ENCODE data around the gene MAGEA11. TPM values are rescaled to one million over a fixed set of nuclear protein-coding genes. Genes with fewer than 3 reads are reported as not detected.

The MAGEA11 gene
- total and polyA plus RNA-seq, 3 donors from 2014 or later, result 6.8 to 9.8 (median 9.4) TPM

DNA sequence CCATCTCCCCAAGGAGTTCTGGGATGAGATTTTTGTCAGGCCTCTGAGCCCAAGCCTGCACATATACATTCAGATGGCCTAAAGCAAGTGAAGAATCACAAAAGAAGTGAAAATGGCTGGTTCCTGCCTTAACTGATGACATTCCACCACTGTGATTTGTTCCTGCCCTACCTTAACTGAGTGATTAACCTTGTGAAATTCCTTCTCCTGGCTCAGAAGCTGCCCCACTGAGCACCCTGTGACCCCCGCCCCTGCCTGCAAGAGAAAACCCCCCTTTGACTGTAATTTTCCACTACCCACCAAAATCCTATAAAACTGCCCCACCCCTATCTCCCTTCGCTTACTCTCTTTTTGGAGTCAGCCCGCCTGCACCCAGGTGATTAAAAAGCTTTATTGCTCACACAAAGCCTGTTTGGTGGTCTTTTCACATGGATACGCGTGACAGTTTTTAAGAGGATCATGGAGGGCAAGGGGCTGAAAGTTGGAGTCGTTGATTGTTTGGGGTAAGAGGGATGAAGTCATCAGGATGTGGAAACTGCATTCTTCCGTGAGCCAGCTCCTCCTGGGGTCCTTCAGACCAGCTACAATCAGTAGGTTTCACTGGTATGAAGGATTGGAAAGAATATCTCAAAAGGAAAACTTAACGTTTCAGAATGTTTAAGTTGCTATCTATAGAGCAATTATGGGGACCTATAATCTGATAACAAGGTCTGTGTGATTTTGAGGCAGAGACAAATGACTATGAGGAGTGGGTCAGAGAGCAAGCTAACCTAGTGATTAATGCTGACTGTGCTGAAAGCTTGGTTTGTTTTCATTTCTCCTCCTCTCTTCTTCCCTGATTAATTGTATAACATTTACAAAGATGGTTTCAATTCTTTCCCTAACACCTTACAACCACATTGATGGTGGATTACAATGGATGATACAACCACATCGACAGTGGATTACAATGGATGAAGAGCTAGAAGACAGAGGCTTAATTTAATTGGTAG, 28.6 kb upstream of the MAGEA11 start:
- no peaks in the 10 kb centered on the region for H3K4me1 ChIP-seq
- intact Hi-C loops (cut with DNase I; ENCODE audit: low total_unique reads), result no loop called here
- H3K36me3 ChIP-seq (ENCODE audit: low read depth, missing control alignments), result no peaks in the 10 kb centered on the region
- 58 to 80% methylated on average over 8 to 9 of the region's 9 CpGs for WGBS, 2 donors
- no peaks in the 10 kb centered on the region for H3K27me3 ChIP-seq
- no peak for TF ChIP-seq POLR2A (IDR thresholded peaks at IDR 0.05)
- TF ChIP-seq, protein P1, sequence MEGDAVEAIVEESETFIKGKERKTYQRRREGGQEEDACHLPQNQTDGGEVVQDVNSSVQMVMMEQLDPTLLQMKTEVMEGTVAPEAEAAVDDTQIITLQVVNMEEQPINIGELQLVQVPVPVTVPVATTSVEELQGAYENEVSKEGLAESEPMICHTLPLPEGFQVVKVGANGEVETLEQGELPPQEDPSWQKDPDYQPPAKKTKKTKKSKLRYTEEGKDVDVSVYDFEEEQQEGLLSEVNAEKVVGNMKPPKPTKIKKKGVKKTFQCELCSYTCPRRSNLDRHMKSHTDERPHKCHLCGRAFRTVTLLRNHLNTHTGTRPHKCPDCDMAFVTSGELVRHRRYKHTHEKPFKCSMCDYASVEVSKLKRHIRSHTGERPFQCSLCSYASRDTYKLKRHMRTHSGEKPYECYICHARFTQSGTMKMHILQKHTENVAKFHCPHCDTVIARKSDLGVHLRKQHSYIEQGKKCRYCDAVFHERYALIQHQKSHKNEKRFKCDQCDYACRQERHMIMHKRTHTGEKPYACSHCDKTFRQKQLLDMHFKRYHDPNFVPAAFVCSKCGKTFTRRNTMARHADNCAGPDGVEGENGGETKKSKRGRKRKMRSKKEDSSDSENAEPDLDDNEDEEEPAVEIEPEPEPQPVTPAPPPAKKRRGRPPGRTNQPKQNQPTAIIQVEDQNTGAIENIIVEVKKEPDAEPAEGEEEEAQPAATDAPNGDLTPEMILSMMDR (IDR thresholded peaks at IDR 0.05), result no peak
- H3K9me3 ChIP-seq, result no peaks in the 10 kb centered on the region
- no peak overlapping the region for H3K27ac ChIP-seq
- H3K4me3 ChIP-seq, result no peak overlapping the region
- no peak for DNase-seq

DNA sequence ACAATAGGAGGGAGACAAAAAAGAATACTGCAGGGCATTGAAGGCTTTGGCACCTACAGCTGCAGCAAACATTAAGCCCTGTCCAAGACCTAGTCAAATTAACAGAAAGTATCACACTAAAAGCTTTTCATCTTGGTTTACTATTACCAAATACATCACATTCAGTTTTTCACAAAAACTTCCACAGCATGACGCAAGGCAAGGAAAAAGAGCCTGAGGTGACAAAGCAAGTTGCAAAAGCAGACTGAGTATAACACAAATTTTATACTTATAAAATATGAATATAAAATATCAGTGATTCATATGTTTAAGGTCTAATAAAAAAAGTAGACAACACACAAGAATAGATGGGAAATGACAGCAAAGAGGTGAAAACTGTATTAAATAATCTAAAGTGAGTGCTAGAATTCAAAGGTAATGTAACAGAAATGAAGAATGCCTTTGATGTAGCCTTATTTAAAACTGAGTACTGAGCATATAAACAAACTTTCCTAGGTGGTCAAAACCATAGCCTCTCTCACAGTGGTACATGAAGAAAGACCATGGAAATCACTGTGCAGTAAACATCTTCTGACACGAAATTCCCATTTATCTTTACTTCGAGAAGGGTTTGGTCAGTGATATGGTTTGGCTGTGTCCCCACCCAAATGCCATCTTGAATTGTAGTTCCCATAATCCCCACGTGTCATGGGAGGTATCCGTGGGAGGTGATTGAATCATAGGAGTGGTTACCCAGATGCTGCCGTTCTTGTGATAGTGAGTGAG, 27.7 kb upstream of the MAGEA11 start:
- Histone ChIP-seq H3K27ac (no peak overlapping the region), H3K4me1 (no peaks in the 10 kb centered on the region), H3K36me3 (ENCODE audit: low read depth, missing control alignments) (no peaks in the 10 kb centered on the region), H3K9me3 (no peaks in the 10 kb centered on the region), H3K27me3 (no peaks in the 10 kb centered on the region), H3K4me3 (no peak overlapping the region)
- WGBS, 2 donors, result 55 to 59% methylated on average over 6 of the region's 6 CpGs
- TF ChIP-seq, protein P1 (IDR thresholded peaks at IDR 0.05), result no peak
- no peak for TF ChIP-seq POLR2A (IDR thresholded peaks at IDR 0.05)
- intact Hi-C loops (cut with DNase I; ENCODE audit: low total_unique reads), result no loop called here
- DNase-seq, result no peak

DNA sequence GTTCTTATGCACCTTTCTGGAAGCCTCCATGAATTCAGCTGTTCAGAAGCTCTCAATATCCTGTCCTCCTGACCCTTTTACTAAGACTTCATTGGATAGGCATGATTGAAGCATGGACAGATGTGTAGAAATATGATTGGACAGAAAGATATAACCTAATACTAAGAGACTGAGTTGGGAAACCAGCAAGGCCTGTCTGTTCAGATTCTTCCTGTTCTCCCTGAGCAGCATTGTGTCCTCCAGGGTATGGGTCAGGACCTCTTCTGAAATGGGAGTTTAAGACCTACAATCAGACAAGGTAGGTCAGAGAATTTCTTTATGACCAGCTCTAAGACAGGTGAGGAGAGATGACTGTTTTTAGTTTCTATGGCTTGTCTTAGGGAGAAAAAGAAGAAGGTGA, 23.9 kb upstream of the MAGEA11 start:
- Histone ChIP-seq H3K36me3 (ENCODE audit: low read depth, missing control alignments) (no peaks in the 10 kb centered on the region), H3K4me1 (no peaks in the 10 kb centered on the region), H3K4me3 (no peak overlapping the region), H3K27me3 (no peaks in the 10 kb centered on the region), H3K9me3 (no peaks in the 10 kb centered on the region), H3K27ac (no peak overlapping the region)
- TF ChIP-seq, protein P1 (IDR thresholded peaks at IDR 0.05), result no peak
- TF ChIP-seq POLR2A (IDR thresholded peaks at IDR 0.05), result no peak
- intact Hi-C loops (cut with DNase I; ENCODE audit: low total_unique reads), result no loop called here
- DNase-seq, result no peak

DNA sequence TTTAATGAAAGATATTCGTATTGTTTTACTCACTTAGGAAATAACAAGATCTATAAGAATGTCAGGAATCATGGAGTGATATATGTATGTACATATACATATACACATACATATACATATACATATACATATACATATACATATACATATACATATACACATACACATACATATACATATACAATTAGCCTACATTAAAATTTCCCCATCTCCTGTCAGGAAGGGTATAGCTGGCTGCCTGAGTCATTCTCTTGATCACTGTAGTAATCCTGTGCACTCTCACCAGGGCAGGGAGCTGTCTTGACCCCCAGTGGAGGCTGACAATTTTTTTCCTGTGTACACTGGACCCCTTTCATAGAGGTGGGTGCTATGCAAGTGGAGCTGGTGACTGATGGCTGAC, 23.3 kb upstream of the MAGEA11 start:
- H3K36me3 ChIP-seq (ENCODE audit: low read depth, missing control alignments), result no peaks in the 10 kb centered on the region
- no peaks in the 10 kb centered on the region for H3K4me1 ChIP-seq
- TF ChIP-seq, protein P1 (IDR thresholded peaks at IDR 0.05), result no peak
- no peak for DNase-seq
- H3K27me3 ChIP-seq, result no peaks in the 10 kb centered on the region
- 100% methylated on average over 1 of the region's 1 CpG for WGBS, 2 donors
- H3K4me3 ChIP-seq, result no peak overlapping the region
- H3K27ac ChIP-seq, result no peak overlapping the region
- H3K9me3 ChIP-seq, result no peaks in the 10 kb centered on the region
- intact Hi-C loops (cut with DNase I; ENCODE audit: low total_unique reads), result no loop called here

Data from testis (tissue), 3 donors.